SK-N-MC (cell line): Measurements from ENCODE around the gene TPPP3.

Experiments
- DNase-seq: peaks from one replicate; pipeline ENCODE4 v3.0.0-alpha.2; 2011; ENCODE audit warnings: low read depth, low spot score
- H3K27ac ChIP-seq: fragments of 200-600 bp; sonication (generic); 2 replicates; pipeline ENCODE4 v1.5.1; 2016; ENCODE audit warnings: mixed run types
- H3K36me3 ChIP-seq: fragments of 200-600 bp; sonication (generic); 2 replicates; pipeline ENCODE4 v1.6.1; 2017; ENCODE audit warnings: antibody characterized with exemption, low read length, mixed read lengths; ENCODE audit not compliant: insufficient read depth
- H3K4me3 ChIP-seq: fragments of 200-600 bp; sonication (generic); 2 replicates; pipeline ENCODE4 v1.5.1; 2016
- H3K9ac ChIP-seq: fragments of 200-600 bp; sonication (generic); 2 replicates; pipeline ENCODE4 v1.8.0; 2017; ENCODE audit warnings: mixed run types, mixed read lengths; ENCODE audit not compliant: insufficient read length
- H3K9me3 ChIP-seq: fragments of 200-600 bp; sonication (generic); 2 replicates; pipeline ENCODE4 v1.6.1; 2017; ENCODE audit warnings: low read depth, mild to moderate bottlenecking, antibody characterized with exemption, low read length, moderate library complexity, mixed read lengths
- EZH2 ChIP-seq: fragments of 200-600 bp; sonication (generic); IDR thresholded peaks from one replicate; pipeline ENCODE4 v1.6.1; 2017; ENCODE audit warnings: antibody characterized with exemption
- FOXP2 ChIP-seq: optimal IDR thresholded peaks from 2 replicates; pipeline ENCODE3; 2011; ENCODE audit warnings: mild to moderate bottlenecking, moderate library complexity; ENCODE audit not compliant: insufficient read depth; ENCODE audit errors: extremely low read length, control extremely low read depth
- POLR2AphosphoS5 ChIP-seq: IDR thresholded peaks from 2 replicates; pipeline ENCODE4 v1.6.1; 2012; ENCODE audit warnings: mild to moderate bottlenecking, low read depth, low read length, borderline replicate concordance

TPPP3 gene

GRCh38 chr16:67399749-67400704 is 6.7 kb upstream of the TPPP3 start:
- Histone ChIP-seq H3K9me3 (no peaks in the 10 kb centered on the region), H3K36me3 (no peaks in the 10 kb centered on the region), H3K4me3 (no peak overlapping the region), H3K27ac (no peak overlapping the region), H3K9ac (no peak overlapping the region)
- no peak for DNase-seq
- TF ChIP-seq EZH2 (no peak), POLR2AphosphoS5 (no peak), FOXP2 (no peak)

- H3K36me3 ChIP-seq = no peaks in the 10 kb centered on the region
- no peak for DNase-seq
- H3K27ac ChIP-seq = no peak overlapping the region
- TF ChIP-seq POLR2AphosphoS5 (no peak), EZH2 (no peak), FOXP2 (no peak)
- H3K9me3 ChIP-seq = no peaks in the 10 kb centered on the region
- no peak overlapping the region for H3K9ac ChIP-seq
- H3K4me3 ChIP-seq = no peak overlapping the region
Observed at GRCh38 chr16:67399218-67399733, 6.0 kb upstream of the TPPP3 start.

GRCh38 chr16:67398546-67399217 is 5.4 kb upstream of the TPPP3 start:
- Histone ChIP-seq H3K9ac (no peak overlapping the region), H3K27ac (no peak overlapping the region), H3K9me3 (no peaks in the 10 kb centered on the region), H3K36me3 (no peaks in the 10 kb centered on the region), H3K4me3 (no peak overlapping the region)
- TF ChIP-seq EZH2 = no peak
- TF ChIP-seq POLR2AphosphoS5 = no peak
- TF ChIP-seq FOXP2 = no peak
- no peak for DNase-seq

- no peak overlapping the region for H3K27ac ChIP-seq
- DNase-seq = no peak
- H3K9ac ChIP-seq = no peak overlapping the region
- no peak for TF ChIP-seq FOXP2
- no peaks in the 10 kb centered on the region for H3K9me3 ChIP-seq
- no peak overlapping the region for H3K4me3 ChIP-seq
- no peaks in the 10 kb centered on the region for H3K36me3 ChIP-seq
Observed at GRCh38 chr16:67397812-67398545, 4.7 kb upstream of the TPPP3 start.

GRCh38 chr16:67397036-67397801 is 3.9 kb upstream of the TPPP3 start:
- Histone ChIP-seq H3K9ac (no peak overlapping the region), H3K36me3 (no peaks in the 10 kb centered on the region), H3K4me3 (no peak overlapping the region), H3K27ac (no peak overlapping the region), H3K9me3 (no peaks in the 10 kb centered on the region)
- no peak for DNase-seq
- TF ChIP-seq FOXP2 (no peak), EZH2 (no peak), POLR2AphosphoS5 (no peak)

GRCh38 chr16:67396159-67397035 is 3.1 kb upstream of the TPPP3 start:
- no peaks in the 10 kb centered on the region for H3K9me3 ChIP-seq
- no peak for TF ChIP-seq EZH2
- TF ChIP-seq POLR2AphosphoS5 = no peak
- no peak for TF ChIP-seq FOXP2
- H3K9ac ChIP-seq = no peak overlapping the region
- DNase-seq = no peak
- H3K4me3 ChIP-seq = no peak overlapping the region
- no peak overlapping the region for H3K27ac ChIP-seq
- no peaks in the 10 kb centered on the region for H3K36me3 ChIP-seq

- Histone ChIP-seq H3K27ac (no peak overlapping the region), H3K36me3 (no peaks in the 10 kb centered on the region), H3K4me3 (no peak overlapping the region), H3K9ac (no peak overlapping the region), H3K9me3 (no peaks in the 10 kb centered on the region)
- DNase-seq = no peak
- TF ChIP-seq POLR2AphosphoS5 = no peak
- TF ChIP-seq FOXP2 = no peak
Observed at GRCh38 chr16:67395458-67396158, 2.3 kb upstream of the TPPP3 start.
